ENCODE measurements around the gene ZDHHC14.

ZDHHC14 gene

GRCh38 chr6:157529654-157530039, 148.7 kb downstream of the ZDHHC14 start:
- no peaks in the 10 kb centered on the region for H3K27me3 Mint-ChIP-seq
- no peaks in the 10 kb centered on the region for H3K36me3 Mint-ChIP-seq (ENCODE audit: insufficient read depth)
- ATAC-seq (replicated peaks; ENCODE audit: extremely low read depth, poor library complexity, severe bottlenecking) (no peak), DNase-seq (ENCODE audit: low spot score in 2 of 2) (no peak)
- H3K4me1 Mint-ChIP-seq, result peaks cover 28% of the 10 kb centered on the region
- H3K27ac Mint-ChIP-seq (ENCODE audit: low read depth), result no peak overlapping the region
- H3K4me3 Mint-ChIP-seq, result no peak overlapping the region
- no peaks in the 10 kb centered on the region for H3K9me3 Mint-ChIP-seq

- DNase-seq (ENCODE audit: low spot score in 2 of 2) (no peak), ATAC-seq (replicated peaks; ENCODE audit: extremely low read depth, poor library complexity, severe bottlenecking) (no peak)
- H3K27me3 Mint-ChIP-seq, result no peaks in the 10 kb centered on the region
- H3K4me3 Mint-ChIP-seq, result no peak overlapping the region
- no peak overlapping the region for H3K27ac Mint-ChIP-seq (ENCODE audit: low read depth)
- H3K36me3 Mint-ChIP-seq (ENCODE audit: insufficient read depth), result no peaks in the 10 kb centered on the region
- no peaks in the 10 kb centered on the region for H3K9me3 Mint-ChIP-seq
- peaks cover 33% of the 10 kb centered on the region for H3K4me1 Mint-ChIP-seq
Observed at GRCh38 chr6:157530126-157530525, 149.1 kb downstream of the ZDHHC14 start.

- Mint-ChIP-seq H3K27me3 (no peaks in the 10 kb centered on the region), H3K9me3 (no peaks in the 10 kb centered on the region), H3K4me3 (no peak overlapping the region), H3K4me1 (peaks cover 38% of the 10 kb centered on the region), H3K36me3 (ENCODE audit: insufficient read depth) (no peaks in the 10 kb centered on the region), H3K27ac (ENCODE audit: low read depth) (no peak overlapping the region)
- DNase-seq (ENCODE audit: low spot score in 2 of 2), result no peak
- ATAC-seq (replicated peaks; ENCODE audit: extremely low read depth, poor library complexity, severe bottlenecking), result no peak
Observed at GRCh38 chr6:157530724-157531168, 149.8 kb downstream of the ZDHHC14 start.

GRCh38 chr6:157531169-157531985, 150.4 kb downstream of the ZDHHC14 start:
- no peak overlapping the region for H3K27ac Mint-ChIP-seq (ENCODE audit: low read depth)
- peaks cover 40% of the 10 kb centered on the region for H3K4me1 Mint-ChIP-seq
- no peak overlapping the region for H3K4me3 Mint-ChIP-seq
- no peaks in the 10 kb centered on the region for H3K9me3 Mint-ChIP-seq
- DNase-seq (ENCODE audit: low spot score in 2 of 2) (no peak), ATAC-seq (replicated peaks; ENCODE audit: extremely low read depth, poor library complexity, severe bottlenecking) (no peak)
- H3K27me3 Mint-ChIP-seq, result no peaks in the 10 kb centered on the region
- H3K36me3 Mint-ChIP-seq (ENCODE audit: insufficient read depth), result no peaks in the 10 kb centered on the region

- ATAC-seq (replicated peaks; ENCODE audit: extremely low read depth, poor library complexity, severe bottlenecking), result no peak
- Mint-ChIP-seq H3K9me3 (no peaks in the 10 kb centered on the region), H3K36me3 (ENCODE audit: insufficient read depth) (no peaks in the 10 kb centered on the region), H3K4me1 (peaks cover 42% of the 10 kb centered on the region), H3K27ac (ENCODE audit: low read depth) (no peak overlapping the region), H3K27me3 (no peaks in the 10 kb centered on the region), H3K4me3 (no peak overlapping the region)
- no peak for DNase-seq (ENCODE audit: low spot score in 2 of 2)
Observed at GRCh38 chr6:157531986-157532365, 151.0 kb downstream of the ZDHHC14 start.

- ATAC-seq (replicated peaks; ENCODE audit: extremely low read depth, poor library complexity, severe bottlenecking), result no peak
- Mint-ChIP-seq H3K27ac (ENCODE audit: low read depth) (peak overlapping the region; percentile 13), H3K4me1 (peaks cover 41% of the 10 kb centered on the region), H3K36me3 (ENCODE audit: insufficient read depth) (no peaks in the 10 kb centered on the region), H3K4me3 (no peak overlapping the region), H3K9me3 (no peaks in the 10 kb centered on the region), H3K27me3 (no peaks in the 10 kb centered on the region)
- no peak for DNase-seq (ENCODE audit: low spot score in 2 of 2)
Observed at GRCh38 chr6:157533048-157533871, 152.3 kb downstream of the ZDHHC14 start.

- Mint-ChIP-seq H3K4me1 (peaks cover 50% of the 10 kb centered on the region), H3K4me3 (no peak overlapping the region), H3K27me3 (no peaks in the 10 kb centered on the region), H3K36me3 (ENCODE audit: insufficient read depth) (no peaks in the 10 kb centered on the region), H3K9me3 (no peaks in the 10 kb centered on the region), H3K27ac (ENCODE audit: low read depth) (peak overlapping the region; percentile 90)
- ATAC-seq (replicated peaks; ENCODE audit: extremely low read depth, poor library complexity, severe bottlenecking) (no peak), DNase-seq (ENCODE audit: low spot score in 2 of 2) (no peak)
Observed at GRCh38 chr6:157534134-157534871, 153.3 kb downstream of the ZDHHC14 start.

- Mint-ChIP-seq H3K27ac (ENCODE audit: low read depth) (peak overlapping the region; percentile 90), H3K9me3 (no peaks in the 10 kb centered on the region), H3K27me3 (no peaks in the 10 kb centered on the region), H3K36me3 (ENCODE audit: insufficient read depth) (no peaks in the 10 kb centered on the region), H3K4me3 (peak overlapping the region; percentile 67), H3K4me1 (peaks cover 56% of the 10 kb centered on the region)
- DNase-seq (ENCODE audit: low spot score in 2 of 2) (no peak), ATAC-seq (replicated peaks; ENCODE audit: extremely low read depth, poor library complexity, severe bottlenecking) (no peak)
Observed at GRCh38 chr6:157534977-157535339, 154.0 kb downstream of the ZDHHC14 start.

- Mint-ChIP-seq H3K27me3 (no peaks in the 10 kb centered on the region), H3K4me3 (peak overlapping the region; percentile 67), H3K36me3 (ENCODE audit: insufficient read depth) (no peaks in the 10 kb centered on the region), H3K4me1 (peaks cover 59% of the 10 kb centered on the region), H3K9me3 (no peaks in the 10 kb centered on the region), H3K27ac (ENCODE audit: low read depth) (peak overlapping the region; percentile 90)
- ATAC-seq (replicated peaks; ENCODE audit: extremely low read depth, poor library complexity, severe bottlenecking) (peak; percentile 18), DNase-seq (ENCODE audit: low spot score in 2 of 2) (no peak)
Observed at GRCh38 chr6:157535340-157536222, 154.6 kb downstream of the ZDHHC14 start.

- Mint-ChIP-seq H3K4me1 (peaks cover 59% of the 10 kb centered on the region), H3K36me3 (ENCODE audit: insufficient read depth) (no peaks in the 10 kb centered on the region), H3K27me3 (no peaks in the 10 kb centered on the region), H3K9me3 (no peaks in the 10 kb centered on the region), H3K27ac (ENCODE audit: low read depth) (peak overlapping the region; percentile 90), H3K4me3 (peak overlapping the region; percentile 67)
- ATAC-seq (replicated peaks; ENCODE audit: extremely low read depth, poor library complexity, severe bottlenecking) (peak; percentile 85), DNase-seq (ENCODE audit: low spot score in 2 of 2) (no peak)
Observed at GRCh38 chr6:157536223-157536545, 155.2 kb downstream of the ZDHHC14 start.

GRCh38 chr6:157537556-157537955, 156.6 kb downstream of the ZDHHC14 start:
- H3K4me3 Mint-ChIP-seq, result no peak overlapping the region
- H3K27ac Mint-ChIP-seq (ENCODE audit: low read depth), result peak overlapping the region; percentile 90

GRCh38 chr6:157538168-157538567, 157.2 kb downstream of the ZDHHC14 start:
- peak overlapping the region; percentile 90 for H3K27ac Mint-ChIP-seq (ENCODE audit: low read depth)
- DNase-seq (ENCODE audit: low spot score in 2 of 2) (no peak), ATAC-seq (replicated peaks; ENCODE audit: extremely low read depth, poor library complexity, severe bottlenecking) (no peak)
- H3K4me3 Mint-ChIP-seq, result peak overlapping the region; percentile 36
- no peaks in the 10 kb centered on the region for H3K9me3 Mint-ChIP-seq
- H3K36me3 Mint-ChIP-seq (ENCODE audit: insufficient read depth), result no peaks in the 10 kb centered on the region
- peaks cover 55% of the 10 kb centered on the region for H3K4me1 Mint-ChIP-seq
- H3K27me3 Mint-ChIP-seq, result no peaks in the 10 kb centered on the region

More at GRCh38 chr6:157537556-157537955, 156.6 kb downstream of the ZDHHC14 start:
- peaks cover 59% of the 10 kb centered on the region for H3K4me1 Mint-ChIP-seq
- ATAC-seq (replicated peaks; ENCODE audit: extremely low read depth, poor library complexity, severe bottlenecking) (no peak), DNase-seq (ENCODE audit: low spot score in 2 of 2) (no peak)
- H3K9me3 Mint-ChIP-seq, result no peaks in the 10 kb centered on the region
- no peaks in the 10 kb centered on the region for H3K36me3 Mint-ChIP-seq (ENCODE audit: insufficient read depth)
- no peaks in the 10 kb centered on the region for H3K27me3 Mint-ChIP-seq

Data from central memory CD8-positive, alpha-beta T cell (primary cell).